GM19238 (cell line): ENCODE data around the gene BORCS8.
A peak's percentile ranks its signal among the peaks of the same experiment; 100 is the strongest.

Source experiments
- DNase-seq: peaks from one replicate; pipeline ENCODE4 v3.0.0; 2011; ENCODE audit warnings: low spot score; ENCODE audit not compliant: insufficient read length

BORCS8 gene

GRCh38 chr19:19214159-19214490 is 22.2 kb upstream of the BORCS8 start:
- no peak for DNase-seq

- no peak for DNase-seq
These were observed 21.6 kb upstream of the BORCS8 start for GRCh38 chr19:19213426-19214158.

GRCh38 chr19:19212916-19213315 is 21.0 kb upstream of the BORCS8 start:
- DNase-seq: no peak

GRCh38 chr19:19211499-19212420 is 19.8 kb upstream of the BORCS8 start, which contains the start of gene NCAN:
Gene NCAN (plus strand): TSS chr19:19211958. CDS start chr19:19216954, 4,996 bp downstream.
- DNase-seq: no peak

- no peak for DNase-seq
These were observed 17.4 kb upstream of the BORCS8 start for GRCh38 chr19:19209372-19209771.

GRCh38 chr19:19207637-19208572 is 16.0 kb upstream of the BORCS8 start:
- no peak for DNase-seq

- no peak for DNase-seq
These were observed 15.0 kb upstream of the BORCS8 start for GRCh38 chr19:19206938-19207337.

- DNase-seq: no peak
These were observed 13.8 kb upstream of the BORCS8 start for GRCh38 chr19:19205416-19206410.

GRCh38 chr19:19204181-19204580 is 12.2 kb upstream of the BORCS8 start:
- no peak for DNase-seq

GRCh38 chr19:19203012-19203856 is 11.3 kb upstream of the BORCS8 start, which contains the start of gene NR2C2AP:
Gene NR2C2AP (minus strand): TSS chr19:19203414. CDS start chr19:19203060, 354 bp downstream.
- peak; percentile 98 for DNase-seq

GRCh38 chr19:19202707-19203011 is 10.7 kb upstream of the BORCS8 start:
- no peak for DNase-seq

GRCh38 chr19:19201697-19202630 is 10.0 kb upstream of the BORCS8 start:
- no peak for DNase-seq

GRCh38 chr19:19193926-19194325 is 2.0 kb upstream of the BORCS8 start:
- no peak for DNase-seq

GRCh38 chr19:19192910-19193423 is 1.0 kb upstream of the BORCS8 start:
- DNase-seq: no peak

- DNase-seq: no peak
These were observed 229 bp downstream of the BORCS8 start for GRCh38 chr19:19191768-19192077.

GRCh38 chr19:19186742-19187141 is 5.2 kb downstream of the BORCS8 start:
- DNase-seq: no peak

GRCh38 chr19:19185853-19186740 is 5.9 kb downstream of the BORCS8 start:
- no peak for DNase-seq
